ENCODE results near the gene CHST11.

CHST11 gene

DNA sequence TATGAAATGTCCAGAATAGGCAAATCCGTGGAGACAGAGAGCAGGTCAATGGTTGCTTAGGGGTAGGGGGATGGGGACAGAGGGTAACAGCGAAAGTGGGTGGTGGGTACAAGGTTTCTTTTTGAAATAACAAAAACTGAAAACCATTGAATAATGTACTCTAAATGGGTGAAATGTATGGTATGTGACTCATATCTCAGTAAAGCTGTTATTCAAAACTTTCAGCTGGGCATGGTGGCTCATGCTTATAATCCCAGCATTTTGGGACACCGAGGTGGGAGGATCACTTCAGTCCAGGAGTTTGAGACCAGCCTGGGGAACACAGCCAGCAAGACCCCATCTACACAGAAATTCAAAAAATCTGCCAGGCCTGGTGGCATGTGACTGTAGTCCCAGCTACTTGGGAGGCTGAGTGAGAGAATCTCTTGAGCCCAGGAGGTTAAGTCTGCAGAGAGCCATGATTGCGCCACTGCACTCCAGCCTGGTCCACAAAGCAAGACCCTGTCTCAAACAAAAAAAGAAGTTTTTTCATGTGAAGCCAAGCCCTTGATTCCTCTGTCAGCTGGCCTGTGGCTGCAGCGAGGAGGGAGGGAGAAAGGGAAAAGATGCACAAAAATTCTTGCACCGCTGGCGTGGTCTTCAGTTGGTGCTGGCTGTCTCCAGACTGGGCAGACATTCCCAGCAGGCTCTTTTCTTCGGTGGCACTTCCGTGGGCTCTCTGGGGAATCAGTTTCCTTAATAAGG lies 253.1 kb downstream of the CHST11 start:
- DNase-seq (ENCODE audit: low read depth): peak; percentile 20

DNA sequence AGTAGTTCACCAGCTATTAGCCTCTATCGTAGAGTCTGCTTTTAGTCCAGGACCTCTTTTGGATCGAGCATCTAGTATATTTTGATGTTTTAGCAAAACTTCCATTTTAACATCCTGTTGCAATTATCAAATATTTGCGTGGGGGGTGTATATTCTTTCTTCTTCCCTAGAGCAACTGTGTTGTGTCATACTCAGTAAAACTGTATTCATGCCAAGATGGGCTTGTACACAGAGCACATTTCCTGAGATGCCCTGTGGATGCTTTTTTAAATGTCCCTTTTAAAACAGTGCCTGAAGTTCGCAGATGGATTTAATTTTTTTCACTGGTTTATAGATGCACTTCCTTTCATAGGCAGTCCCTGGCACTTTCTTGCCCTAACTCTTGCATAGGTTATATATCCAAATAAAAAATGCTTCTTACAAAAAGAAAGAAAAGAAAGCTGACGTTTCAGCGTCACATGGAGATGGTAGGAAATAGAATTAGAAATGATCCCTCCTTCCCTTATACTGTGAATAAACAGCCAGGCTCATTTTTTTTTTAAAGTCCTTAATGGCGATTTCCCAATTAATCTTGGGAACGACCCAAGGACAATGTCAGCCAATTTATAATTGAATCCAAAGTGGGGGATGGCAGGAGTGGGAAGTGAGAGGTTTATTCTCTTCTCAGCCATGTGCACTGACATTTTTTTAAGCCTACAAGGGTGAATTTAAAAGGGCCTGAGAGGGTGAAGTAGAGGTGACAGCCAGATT lies 254.4 kb downstream of the CHST11 start:
- peak; percentile 94 for DNase-seq (ENCODE audit: low read depth)
- peak overlapping the region; percentile 21 for H3K4me3 ChIP-seq (ENCODE audit: low read length)
- TF ChIP-seq, protein P1, sequence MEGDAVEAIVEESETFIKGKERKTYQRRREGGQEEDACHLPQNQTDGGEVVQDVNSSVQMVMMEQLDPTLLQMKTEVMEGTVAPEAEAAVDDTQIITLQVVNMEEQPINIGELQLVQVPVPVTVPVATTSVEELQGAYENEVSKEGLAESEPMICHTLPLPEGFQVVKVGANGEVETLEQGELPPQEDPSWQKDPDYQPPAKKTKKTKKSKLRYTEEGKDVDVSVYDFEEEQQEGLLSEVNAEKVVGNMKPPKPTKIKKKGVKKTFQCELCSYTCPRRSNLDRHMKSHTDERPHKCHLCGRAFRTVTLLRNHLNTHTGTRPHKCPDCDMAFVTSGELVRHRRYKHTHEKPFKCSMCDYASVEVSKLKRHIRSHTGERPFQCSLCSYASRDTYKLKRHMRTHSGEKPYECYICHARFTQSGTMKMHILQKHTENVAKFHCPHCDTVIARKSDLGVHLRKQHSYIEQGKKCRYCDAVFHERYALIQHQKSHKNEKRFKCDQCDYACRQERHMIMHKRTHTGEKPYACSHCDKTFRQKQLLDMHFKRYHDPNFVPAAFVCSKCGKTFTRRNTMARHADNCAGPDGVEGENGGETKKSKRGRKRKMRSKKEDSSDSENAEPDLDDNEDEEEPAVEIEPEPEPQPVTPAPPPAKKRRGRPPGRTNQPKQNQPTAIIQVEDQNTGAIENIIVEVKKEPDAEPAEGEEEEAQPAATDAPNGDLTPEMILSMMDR (conservative IDR thresholded peaks at IDR 0.05; ENCODE audit: low read length): no peak

More for the DNA sequence above, 253.1 kb downstream of the CHST11 start:
- TF ChIP-seq, protein P1 (conservative IDR thresholded peaks at IDR 0.05; ENCODE audit: low read length): no peak
- no peak overlapping the region for H3K4me3 ChIP-seq (ENCODE audit: low read length)

DNA sequence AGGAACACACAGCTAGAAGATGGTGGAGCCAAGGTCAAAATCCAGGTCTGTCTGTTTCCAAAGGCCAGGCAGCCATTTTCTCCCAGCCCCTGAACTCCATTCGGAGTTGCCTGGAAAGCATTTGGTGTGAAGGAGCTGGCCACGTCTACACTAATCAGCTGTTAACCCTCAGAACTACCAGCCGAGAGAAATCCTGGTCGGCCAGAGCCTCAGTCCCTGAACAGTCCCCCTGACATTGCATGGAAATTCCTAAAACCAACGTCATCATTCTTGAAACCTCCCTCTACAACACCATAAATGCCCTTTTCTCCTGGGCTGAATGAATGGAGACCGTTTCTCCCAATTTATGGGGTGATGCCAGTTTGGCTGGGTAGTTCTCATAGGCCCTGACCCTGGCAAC lies 255.7 kb downstream of the CHST11 start:
- TF ChIP-seq, protein P1 (conservative IDR thresholded peaks at IDR 0.05; ENCODE audit: low read length): no peak
- H3K4me3 ChIP-seq (ENCODE audit: low read length): no peak overlapping the region
- DNase-seq (ENCODE audit: low read depth): peak; percentile 29

DNA sequence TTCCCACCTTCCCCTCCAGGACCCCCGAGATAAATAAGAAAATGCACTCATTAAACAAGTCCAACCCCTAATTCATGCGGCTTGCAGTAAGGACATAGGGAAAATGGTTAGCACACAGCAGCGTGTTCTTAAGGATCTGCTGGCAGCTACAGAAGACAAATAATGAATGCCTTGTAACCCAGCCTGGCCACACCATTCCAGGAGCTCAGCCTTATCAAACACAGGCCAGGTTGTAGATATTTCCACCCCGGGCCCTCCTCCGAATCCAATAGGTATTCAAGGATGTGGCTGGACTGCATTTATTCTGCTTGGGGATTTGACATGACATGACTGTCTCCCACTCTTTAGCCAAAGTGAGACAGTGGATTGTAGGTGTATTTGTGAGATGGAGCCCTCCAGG lies 256.2 kb downstream of the CHST11 start:
- H3K4me3 ChIP-seq (ENCODE audit: low read length): no peak overlapping the region
- TF ChIP-seq, protein P1 (conservative IDR thresholded peaks at IDR 0.05; ENCODE audit: low read length): no peak
- no peak for DNase-seq (ENCODE audit: low read depth)

DNA sequence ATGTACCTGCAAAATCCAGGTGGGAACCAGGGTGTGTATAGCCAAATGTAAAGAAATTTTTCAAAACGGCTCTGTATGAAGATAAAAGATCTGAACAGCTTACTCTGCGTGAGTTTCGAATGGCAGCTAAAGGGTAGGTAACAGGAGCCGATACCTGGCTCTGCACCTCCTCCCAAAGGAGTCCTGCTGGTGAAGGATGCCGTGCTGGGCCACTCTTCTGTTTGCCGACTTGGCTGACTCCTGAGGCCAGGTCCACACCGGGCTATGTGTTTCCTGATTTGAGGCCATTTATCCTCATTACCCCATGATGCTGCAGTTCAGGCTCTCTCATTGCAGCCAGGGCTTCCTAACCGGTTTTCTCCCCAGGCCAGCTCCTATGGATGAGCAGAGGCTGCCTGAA lies 256.7 kb downstream of the CHST11 start:
- TF ChIP-seq, protein P1 (conservative IDR thresholded peaks at IDR 0.05; ENCODE audit: low read length): no peak
- no peak overlapping the region for H3K4me3 ChIP-seq (ENCODE audit: low read length)
- DNase-seq (ENCODE audit: low read depth): no peak

DNA sequence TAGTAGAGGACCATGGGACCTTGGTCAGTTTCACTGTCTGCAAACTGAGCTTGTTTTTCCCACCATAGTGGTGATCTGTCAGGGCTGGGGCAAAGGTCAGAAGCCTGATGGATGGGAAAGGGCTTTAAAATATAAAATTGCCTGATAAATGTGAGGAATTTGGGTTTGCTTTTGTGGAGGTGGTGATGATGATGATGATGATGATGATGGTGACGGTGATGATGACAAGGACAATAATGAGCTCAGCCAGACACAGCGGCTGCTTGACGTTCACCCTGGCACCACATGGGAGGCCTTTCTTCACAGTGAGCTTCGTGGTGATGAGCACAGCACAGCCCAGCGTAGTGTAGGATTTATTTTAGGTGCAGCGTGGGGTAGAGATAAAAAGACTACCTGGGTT lies 257.6 kb downstream of the CHST11 start:
- DNase-seq (ENCODE audit: low read depth): no peak
- TF ChIP-seq, protein P1 (conservative IDR thresholded peaks at IDR 0.05; ENCODE audit: low read length): no peak
- no peak overlapping the region for H3K4me3 ChIP-seq (ENCODE audit: low read length)

DNA sequence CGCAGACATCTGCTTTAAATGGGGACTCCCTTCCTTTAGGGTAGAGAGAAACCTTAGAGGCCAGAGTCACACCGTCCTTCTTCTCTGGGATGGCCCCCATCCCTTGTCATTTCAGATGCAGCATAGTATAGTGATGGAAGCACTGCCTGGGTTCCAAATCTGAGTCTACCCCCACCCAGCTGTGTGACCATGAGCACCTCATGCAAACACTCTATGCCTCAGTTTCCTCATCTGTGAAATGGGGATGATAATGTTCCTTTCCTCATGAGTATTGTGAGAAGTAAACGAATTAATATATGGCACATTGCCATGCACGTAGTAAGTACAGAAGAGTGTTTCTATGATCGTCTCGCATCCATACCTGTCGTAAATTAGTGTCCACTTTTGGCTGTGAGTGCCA lies 259.4 kb downstream of the CHST11 start:
- no peak for DNase-seq (ENCODE audit: low read depth)
- no peak overlapping the region for H3K4me3 ChIP-seq (ENCODE audit: low read length)
- TF ChIP-seq, protein P1 (conservative IDR thresholded peaks at IDR 0.05; ENCODE audit: low read length): no peak

Measured in AG10803 (cell line).